ENCODE results near the gene PRPF8. TPM values are rescaled to one million over a fixed set of nuclear protein-coding genes. Genes with fewer than 3 reads are reported as not detected.
"Not testable (repeated sequence)": the region's sequence is repeated elsewhere in the genome, so short reads cannot be mapped to it uniquely, and the experiment has no call there.

Gene PRPF8
- total RNA-seq, 1 donor from 2014 or later = 297 TPM

DNA sequence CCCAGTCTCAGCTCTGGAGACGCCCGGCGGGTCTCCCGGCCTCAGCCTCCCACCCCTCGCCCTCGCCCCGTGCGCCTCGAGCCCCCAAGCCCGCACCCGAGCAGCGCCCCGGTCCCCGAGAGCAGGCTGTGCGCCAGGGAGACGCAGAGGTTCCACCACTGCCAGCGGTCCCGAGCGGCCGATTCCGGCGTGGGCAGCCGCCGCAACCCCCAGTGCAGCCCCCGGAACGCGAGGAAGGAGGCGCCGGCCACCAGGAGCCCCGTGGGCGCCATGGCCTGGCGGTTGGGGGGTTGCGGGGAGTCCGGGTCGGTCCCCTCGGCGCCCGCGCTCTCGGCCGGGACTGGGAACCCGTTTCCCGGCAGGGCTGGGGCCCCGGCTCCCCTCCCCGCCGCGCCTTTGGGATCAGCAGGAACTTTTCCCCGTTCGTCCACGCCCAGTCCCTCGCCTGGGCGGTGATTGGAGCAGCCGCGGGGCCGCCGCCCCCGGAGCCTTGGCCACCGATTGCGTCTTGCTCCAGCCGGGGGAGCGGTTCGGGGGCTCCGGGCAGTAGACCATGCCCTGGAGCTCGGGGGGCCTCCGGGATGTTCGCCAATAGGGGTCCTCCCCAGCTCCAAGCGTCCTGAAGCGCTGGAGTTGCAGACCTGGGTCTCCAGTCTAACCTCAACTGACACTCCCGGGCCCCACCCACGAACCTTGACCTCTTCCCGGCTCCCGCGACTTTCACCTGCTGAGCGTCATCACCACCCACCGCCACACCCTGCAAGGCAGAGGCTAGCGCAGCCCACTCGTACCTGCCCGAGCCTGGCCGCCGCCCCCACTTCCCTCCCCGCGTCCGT lies 25.5 kb upstream of the PRPF8 start, which contains the start of gene TLCD2:
Gene TLCD2 (minus strand): TSS at position 407 of the 836 bp plus-strand sequence. CDS start 135 bp downstream, at position 272.
- Mint-ChIP-seq H3K27me3 (ENCODE audit: unreplicated experiment) (peaks cover 3% of the 10 kb centered on the region), H3K36me3 (ENCODE audit: unreplicated experiment) (no peaks in the 10 kb centered on the region), H3K27ac (ENCODE audit: unreplicated experiment) (peak within 1 kb of the TSS; percentile 62), H3K9me3 (ENCODE audit: unreplicated experiment) (peaks cover 10% of the 10 kb centered on the region), H3K4me1 (ENCODE audit: low read depth, unreplicated experiment) (peaks cover 7% of the 10 kb centered on the region), H3K4me3 (ENCODE audit: unreplicated experiment) (peak within 1 kb of the TSS; percentile 74)
- DNase-seq = peak; percentile 46
- TF ChIP-seq, protein P1, sequence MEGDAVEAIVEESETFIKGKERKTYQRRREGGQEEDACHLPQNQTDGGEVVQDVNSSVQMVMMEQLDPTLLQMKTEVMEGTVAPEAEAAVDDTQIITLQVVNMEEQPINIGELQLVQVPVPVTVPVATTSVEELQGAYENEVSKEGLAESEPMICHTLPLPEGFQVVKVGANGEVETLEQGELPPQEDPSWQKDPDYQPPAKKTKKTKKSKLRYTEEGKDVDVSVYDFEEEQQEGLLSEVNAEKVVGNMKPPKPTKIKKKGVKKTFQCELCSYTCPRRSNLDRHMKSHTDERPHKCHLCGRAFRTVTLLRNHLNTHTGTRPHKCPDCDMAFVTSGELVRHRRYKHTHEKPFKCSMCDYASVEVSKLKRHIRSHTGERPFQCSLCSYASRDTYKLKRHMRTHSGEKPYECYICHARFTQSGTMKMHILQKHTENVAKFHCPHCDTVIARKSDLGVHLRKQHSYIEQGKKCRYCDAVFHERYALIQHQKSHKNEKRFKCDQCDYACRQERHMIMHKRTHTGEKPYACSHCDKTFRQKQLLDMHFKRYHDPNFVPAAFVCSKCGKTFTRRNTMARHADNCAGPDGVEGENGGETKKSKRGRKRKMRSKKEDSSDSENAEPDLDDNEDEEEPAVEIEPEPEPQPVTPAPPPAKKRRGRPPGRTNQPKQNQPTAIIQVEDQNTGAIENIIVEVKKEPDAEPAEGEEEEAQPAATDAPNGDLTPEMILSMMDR (IDR thresholded peaks at IDR 0.05; ENCODE audit: partially characterized antibody, unreplicated experiment) = no peak

DNA sequence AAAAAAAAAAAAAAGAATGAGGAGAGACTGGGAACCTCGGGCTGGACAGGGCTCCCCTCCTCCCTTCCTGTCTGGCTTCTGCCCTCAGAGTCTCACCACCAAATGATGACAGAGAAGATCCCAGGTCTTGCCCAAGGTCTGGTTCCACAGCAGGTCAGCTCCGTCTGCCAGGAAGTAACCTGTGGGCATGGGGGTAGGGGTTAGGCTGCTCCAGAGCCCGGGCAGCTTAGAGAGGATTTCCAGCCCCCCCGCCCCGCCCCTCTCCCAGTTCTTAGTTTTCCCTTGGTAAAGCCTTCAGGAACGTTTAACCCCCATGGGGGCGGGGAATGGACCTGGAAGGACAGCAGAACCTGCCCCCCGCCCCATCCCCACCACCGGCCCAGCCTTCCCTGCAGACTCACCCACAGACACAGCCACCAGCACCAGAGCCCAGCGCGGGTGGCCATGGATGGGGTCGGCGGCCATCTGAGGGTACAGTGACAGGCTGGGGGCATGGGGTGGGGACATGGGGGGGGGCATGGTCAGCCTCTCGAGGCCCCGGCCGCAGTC lies 24.8 kb upstream of the PRPF8 start:
- Mint-ChIP-seq H3K9me3 (ENCODE audit: unreplicated experiment) (peaks cover 10% of the 10 kb centered on the region), H3K4me3 (ENCODE audit: unreplicated experiment) (peak overlapping the region; percentile 42), H3K36me3 (ENCODE audit: unreplicated experiment) (no peaks in the 10 kb centered on the region), H3K4me1 (ENCODE audit: low read depth, unreplicated experiment) (peaks cover 7% of the 10 kb centered on the region), H3K27ac (ENCODE audit: unreplicated experiment) (no peak overlapping the region), H3K27me3 (ENCODE audit: unreplicated experiment) (peaks cover 3% of the 10 kb centered on the region)
- DNase-seq = no peak
- TF ChIP-seq, protein P1 (IDR thresholded peaks at IDR 0.05; ENCODE audit: partially characterized antibody, unreplicated experiment) = no peak

DNA sequence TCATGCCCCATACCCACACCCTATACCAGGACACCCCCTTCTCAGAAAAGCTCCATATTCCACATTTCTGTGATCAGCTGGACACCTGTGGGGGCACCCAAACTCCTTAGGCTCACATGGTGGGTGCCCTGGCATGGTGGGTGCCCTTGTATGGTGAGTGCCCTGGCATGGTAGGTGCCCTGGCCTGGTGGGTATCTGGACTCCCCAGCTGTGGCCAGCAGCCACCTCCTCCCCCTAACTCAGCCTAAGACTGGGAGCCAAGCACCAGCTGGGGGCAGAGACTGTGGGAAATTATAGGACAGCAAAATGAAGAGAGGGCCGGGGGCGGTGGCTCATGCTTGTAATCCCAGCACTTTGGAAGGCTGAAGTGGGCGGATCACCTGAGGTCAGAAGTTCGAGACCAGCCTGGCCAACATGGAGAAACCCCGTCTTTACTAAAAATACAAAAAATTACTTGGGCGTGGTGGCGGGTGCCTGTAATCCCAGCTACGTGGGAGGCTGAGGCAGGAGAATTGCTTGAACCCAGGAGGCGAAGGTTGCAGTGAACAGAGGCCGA lies 24.2 kb upstream of the PRPF8 start:
- not testable (repeated sequence) for H3K4me1 Mint-ChIP-seq (ENCODE audit: low read depth, unreplicated experiment); H3K36me3 Mint-ChIP-seq (ENCODE audit: unreplicated experiment); DNase-seq; H3K9me3 Mint-ChIP-seq (ENCODE audit: unreplicated experiment); H3K27me3 Mint-ChIP-seq (ENCODE audit: unreplicated experiment); H3K27ac Mint-ChIP-seq (ENCODE audit: unreplicated experiment)
- peak overlapping the region; percentile 25 for H3K4me3 Mint-ChIP-seq (ENCODE audit: unreplicated experiment)

DNA sequence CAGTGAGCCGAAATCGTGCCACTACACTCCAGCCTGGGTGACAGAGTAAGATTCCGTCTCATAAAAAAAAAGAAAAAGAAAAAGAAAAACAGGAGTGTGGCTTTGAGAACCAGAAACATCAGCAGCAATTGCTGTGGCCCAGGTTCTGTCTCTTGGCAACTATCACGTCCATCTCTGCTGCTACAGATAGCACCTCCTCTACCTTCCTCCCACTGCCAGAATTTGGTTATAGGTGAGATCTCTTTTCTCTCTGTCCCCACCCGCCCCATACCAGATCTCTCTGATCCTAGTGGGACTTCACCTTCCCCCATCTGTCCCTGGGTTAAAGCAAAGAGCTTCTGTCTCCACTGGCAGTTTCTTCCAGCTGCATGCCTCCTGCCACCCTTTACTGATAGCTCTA lies 22.4 kb upstream of the PRPF8 start:
- Mint-ChIP-seq H3K4me3 (ENCODE audit: unreplicated experiment) (no peak overlapping the region), H3K4me1 (ENCODE audit: low read depth, unreplicated experiment) (peaks cover 3% of the 10 kb centered on the region), H3K27ac (ENCODE audit: unreplicated experiment) (no peak overlapping the region), H3K36me3 (ENCODE audit: unreplicated experiment) (no peaks in the 10 kb centered on the region), H3K9me3 (ENCODE audit: unreplicated experiment) (peaks cover 7% of the 10 kb centered on the region), H3K27me3 (ENCODE audit: unreplicated experiment) (peaks cover 4% of the 10 kb centered on the region)
- TF ChIP-seq, protein P1 (IDR thresholded peaks at IDR 0.05; ENCODE audit: partially characterized antibody, unreplicated experiment) = no peak
- DNase-seq = no peak

DNA sequence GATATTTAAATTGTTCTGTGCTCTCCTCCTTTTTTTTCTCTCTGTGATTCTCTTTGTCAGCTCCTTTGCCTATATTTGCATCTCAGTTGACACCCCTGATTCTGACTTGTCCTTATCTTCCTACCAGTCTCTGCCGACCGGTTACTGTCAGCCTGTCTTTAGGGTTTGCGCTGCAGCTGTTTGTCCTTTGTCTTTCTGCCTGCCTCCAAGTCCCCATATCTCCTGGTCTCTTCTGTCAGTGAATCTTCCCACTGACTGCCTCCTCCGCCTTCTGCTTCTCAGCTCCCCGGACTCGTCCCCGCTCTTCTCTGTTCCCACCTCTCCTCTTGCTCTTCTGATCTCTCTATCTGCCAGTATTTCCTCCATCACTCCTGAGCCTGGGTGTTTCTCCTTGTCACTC lies 20.3 kb upstream of the PRPF8 start:
- H3K4me3 Mint-ChIP-seq (ENCODE audit: unreplicated experiment) = no peak overlapping the region
- H3K27me3 Mint-ChIP-seq (ENCODE audit: unreplicated experiment) = peaks cover 4% of the 10 kb centered on the region
- no peaks in the 10 kb centered on the region for H3K36me3 Mint-ChIP-seq (ENCODE audit: unreplicated experiment)
- peaks cover 1% of the 10 kb centered on the region for H3K9me3 Mint-ChIP-seq (ENCODE audit: unreplicated experiment)
- DNase-seq = no peak
- peaks cover 3% of the 10 kb centered on the region for H3K4me1 Mint-ChIP-seq (ENCODE audit: low read depth, unreplicated experiment)
- H3K27ac Mint-ChIP-seq (ENCODE audit: unreplicated experiment) = no peak overlapping the region
- TF ChIP-seq, protein P1 (IDR thresholded peaks at IDR 0.05; ENCODE audit: partially characterized antibody, unreplicated experiment) = no peak
